BLaER1 (cell line): ENCODE measurements around the gene MATCAP1.
A peak's percentile ranks its signal among the peaks of the same experiment; 100 is the strongest.

Experiments used
- H3K27ac ChIP-seq: shearing (Covaris generic); formaldehyde crosslinking; 2 replicates; pipeline ENCODE4 v1.8.1; 2022
- H3K27me3 ChIP-seq: shearing (Covaris generic); formaldehyde crosslinking; 2 replicates; pipeline ENCODE4 v1.8.1; 2022
- H3K36me3 ChIP-seq: shearing (Covaris generic); formaldehyde crosslinking; 2 replicates; pipeline ENCODE4 v1.8.1; 2022
- H3K4me1 ChIP-seq: shearing (Covaris generic); formaldehyde crosslinking; 2 replicates; pipeline ENCODE4 v1.8.1; 2022
- H3K4me2 ChIP-seq: shearing (Covaris generic); formaldehyde crosslinking; 2 replicates; pipeline ENCODE4 v1.8.1; 2022
- H3K4me3 ChIP-seq: shearing (Covaris generic); formaldehyde crosslinking; 2 replicates; pipeline ENCODE4 v1.8.1; 2022
- H3K9ac ChIP-seq: shearing (Covaris generic); formaldehyde crosslinking; 2 replicates; pipeline ENCODE4 v1.8.1; 2022
- H3K9me3 ChIP-seq: shearing (Covaris generic); formaldehyde crosslinking; 2 replicates; pipeline ENCODE4 v1.8.1; 2022
- H4K20me1 ChIP-seq: shearing (Covaris generic); formaldehyde crosslinking; 2 replicates; pipeline ENCODE4 v1.8.1; 2022
- Cebpa-rat ChIP-seq: shearing (Covaris generic); IDR thresholded peaks from 2 replicates; pipeline ENCODE4 v1.8.1; 2022

MATCAP1 gene

DNA sequence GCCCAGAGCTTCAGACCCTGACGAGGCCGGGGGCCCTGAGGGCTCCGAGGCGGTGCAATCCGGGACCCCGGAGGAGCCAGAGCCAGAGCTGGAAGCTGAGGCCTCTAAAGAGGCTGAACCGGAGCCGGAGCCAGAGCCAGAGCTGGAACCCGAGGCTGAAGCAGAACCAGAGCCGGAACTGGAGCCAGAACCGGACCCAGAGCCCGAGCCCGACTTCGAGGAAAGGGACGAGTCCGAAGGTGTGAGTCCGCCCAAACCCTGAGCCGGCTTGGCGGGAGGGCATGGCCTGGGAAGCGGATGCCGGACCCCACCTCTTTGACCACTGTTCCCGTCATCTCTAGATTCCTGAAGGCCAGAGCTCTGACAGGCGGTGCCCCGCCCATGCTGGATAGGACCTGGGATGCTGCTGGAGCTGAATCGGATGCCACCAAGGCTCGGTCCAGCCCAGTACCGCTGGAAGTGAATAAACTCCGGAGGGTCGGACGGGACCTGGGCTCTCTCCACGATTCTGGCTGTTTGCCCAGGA, 9.0 kb downstream of the MATCAP1 start:
- Histone ChIP-seq H3K36me3 (peaks cover 11% of the 10 kb centered on the region; the same call in 1 of the 2 replicates), H4K20me1 (peaks cover 33% of the 10 kb centered on the region), H3K27ac (peak overlapping the region; percentile 85), H3K9ac (peak overlapping the region; percentile 78), H3K4me1 (peaks cover 76% of the 10 kb centered on the region), H3K27me3 (peaks cover 18% of the 10 kb centered on the region), H3K4me3 (peak overlapping the region; percentile 71), H3K4me2 (peak overlapping the region; percentile 99), H3K9me3 (no peaks in the 10 kb centered on the region)
- TF ChIP-seq Cebpa-rat: no peak

DNA sequence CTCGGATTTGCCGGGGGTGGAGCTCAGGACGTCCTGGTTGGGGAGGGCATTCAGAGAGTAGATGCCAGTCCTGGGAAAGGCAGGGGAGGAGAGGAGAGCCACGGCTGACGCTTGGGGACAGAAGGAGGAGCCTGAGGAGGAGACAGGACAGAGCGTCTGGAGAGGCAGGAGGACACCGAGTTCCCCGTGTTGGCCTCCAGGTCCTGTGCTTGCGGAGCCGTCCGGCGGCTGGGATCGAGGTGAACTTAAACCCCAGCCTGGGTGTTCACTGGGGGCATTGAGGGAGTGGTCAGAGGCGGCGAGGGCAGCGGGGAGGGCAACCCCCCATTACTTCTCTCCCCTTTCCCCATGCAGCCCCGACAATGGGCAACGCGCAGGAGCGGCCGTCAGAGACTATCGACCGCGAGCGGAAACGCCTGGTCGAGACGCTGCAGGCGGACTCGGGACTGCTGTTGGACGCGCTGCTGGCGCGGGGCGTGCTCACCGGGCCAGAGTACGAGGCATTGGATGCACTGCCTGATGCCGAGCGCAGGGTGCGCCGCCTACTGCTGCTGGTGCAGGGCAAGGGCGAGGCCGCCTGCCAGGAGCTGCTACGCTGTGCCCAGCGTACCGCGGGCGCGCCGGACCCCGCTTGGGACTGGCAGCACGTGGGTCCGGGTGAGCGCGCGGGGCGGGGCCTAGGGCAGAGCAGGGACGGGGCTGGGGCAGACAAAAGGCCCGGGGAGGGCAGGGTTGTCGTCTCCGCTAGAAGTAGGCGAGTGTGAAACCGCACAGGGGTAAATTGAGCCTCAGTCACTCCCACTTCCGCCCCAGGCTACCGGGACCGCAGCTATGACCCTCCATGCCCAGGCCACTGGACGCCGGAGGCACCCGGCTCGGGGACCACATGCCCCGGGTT, 9.7 kb downstream of the MATCAP1 start:
- Histone ChIP-seq H3K4me2 (peak overlapping the region; percentile 99), H4K20me1 (peaks cover 26% of the 10 kb centered on the region), H3K27me3 (peaks cover 18% of the 10 kb centered on the region), H3K27ac (peak overlapping the region; percentile 85), H3K4me3 (peak overlapping the region; percentile 71), H3K36me3 (peaks cover 11% of the 10 kb centered on the region; the same call in 1 of the 2 replicates), H3K9ac (peak overlapping the region; percentile 78), H3K4me1 (peaks cover 84% of the 10 kb centered on the region), H3K9me3 (no peaks in the 10 kb centered on the region)
- no peak for TF ChIP-seq Cebpa-rat

DNA sequence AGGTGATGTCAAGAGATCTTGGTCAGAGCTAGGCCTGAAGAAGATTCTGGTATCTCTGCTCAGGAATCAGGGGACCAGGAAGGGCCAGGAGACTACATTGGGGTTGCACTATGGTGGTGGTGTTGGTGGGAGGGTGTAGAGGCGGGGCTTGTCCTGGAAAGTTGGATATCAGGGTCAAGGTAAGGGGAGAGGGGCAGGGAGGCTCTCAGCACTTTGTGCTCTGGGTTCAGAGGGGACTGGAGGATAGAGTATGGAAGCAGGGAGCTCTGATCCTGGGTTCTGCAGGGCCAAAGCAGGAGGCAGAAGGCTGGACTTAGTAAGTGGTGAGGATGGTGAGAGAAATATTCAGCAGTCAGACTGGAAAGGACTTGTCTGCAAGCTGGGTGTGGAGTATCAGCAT, 10.4 kb downstream of the MATCAP1 start:
- Histone ChIP-seq H3K4me3 (peak overlapping the region; percentile 71), H3K9me3 (no peaks in the 10 kb centered on the region), H3K36me3 (peaks cover 11% of the 10 kb centered on the region; the same call in 1 of the 2 replicates), H3K4me2 (peak overlapping the region; percentile 99), H4K20me1 (peaks cover 19% of the 10 kb centered on the region), H3K4me1 (peaks cover 88% of the 10 kb centered on the region), H3K9ac (peak overlapping the region; percentile 78), H3K27me3 (peaks cover 17% of the 10 kb centered on the region), H3K27ac (peak overlapping the region; percentile 85)
- no peak for TF ChIP-seq Cebpa-rat

DNA sequence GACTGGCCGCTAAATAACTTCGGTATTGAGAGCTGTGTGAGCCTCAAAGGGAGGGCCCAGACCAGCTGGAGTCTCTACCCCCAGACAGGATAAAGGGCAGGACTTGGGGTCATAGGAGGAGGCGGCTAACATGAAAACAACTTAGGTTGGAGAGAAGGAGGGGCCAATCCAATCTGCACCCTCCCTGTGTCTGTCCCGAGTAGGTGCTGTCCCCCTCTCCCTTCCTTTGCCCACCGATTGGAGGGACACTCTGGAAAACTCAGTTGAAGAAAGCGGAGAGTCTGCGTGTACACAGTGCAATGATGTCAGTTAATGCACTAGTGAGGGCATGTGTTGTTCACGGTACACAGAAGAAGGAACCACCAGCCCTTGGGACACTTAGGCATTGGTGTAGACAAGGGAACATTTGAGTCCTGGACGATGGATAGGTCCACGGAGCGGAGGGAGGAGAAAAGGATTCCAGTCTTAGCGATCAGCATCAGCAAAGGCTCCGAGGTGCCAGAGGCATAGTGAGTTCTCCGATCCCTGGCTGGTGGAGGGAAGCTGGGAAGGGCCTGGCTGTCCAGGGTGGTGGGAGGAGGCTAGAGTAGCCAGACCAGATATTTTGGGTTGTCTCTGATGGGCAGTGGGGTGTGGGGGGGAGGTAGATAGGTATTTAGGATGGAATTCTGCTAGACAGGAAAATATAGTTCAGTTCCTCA, 12.7 kb downstream of the MATCAP1 start:
- Histone ChIP-seq H3K36me3 (peaks cover 1% of the 10 kb centered on the region; the same call in 1 of the 2 replicates), H3K4me3 (peak overlapping the region; percentile 68), H4K20me1 (0 out of 2 replicates have a peak, but pooled peaks cover 1% of the 10 kb centered on the region), H3K27me3 (peaks cover 29% of the 10 kb centered on the region), H3K4me2 (peak overlapping the region; percentile 98), H3K9ac (peak overlapping the region; percentile 68; the same call in 1 of the 2 replicates), H3K27ac (peak overlapping the region; percentile 72; the same call in 1 of the 2 replicates), H3K4me1 (peaks cover 76% of the 10 kb centered on the region), H3K9me3 (no peaks in the 10 kb centered on the region)
- no peak for TF ChIP-seq Cebpa-rat

DNA sequence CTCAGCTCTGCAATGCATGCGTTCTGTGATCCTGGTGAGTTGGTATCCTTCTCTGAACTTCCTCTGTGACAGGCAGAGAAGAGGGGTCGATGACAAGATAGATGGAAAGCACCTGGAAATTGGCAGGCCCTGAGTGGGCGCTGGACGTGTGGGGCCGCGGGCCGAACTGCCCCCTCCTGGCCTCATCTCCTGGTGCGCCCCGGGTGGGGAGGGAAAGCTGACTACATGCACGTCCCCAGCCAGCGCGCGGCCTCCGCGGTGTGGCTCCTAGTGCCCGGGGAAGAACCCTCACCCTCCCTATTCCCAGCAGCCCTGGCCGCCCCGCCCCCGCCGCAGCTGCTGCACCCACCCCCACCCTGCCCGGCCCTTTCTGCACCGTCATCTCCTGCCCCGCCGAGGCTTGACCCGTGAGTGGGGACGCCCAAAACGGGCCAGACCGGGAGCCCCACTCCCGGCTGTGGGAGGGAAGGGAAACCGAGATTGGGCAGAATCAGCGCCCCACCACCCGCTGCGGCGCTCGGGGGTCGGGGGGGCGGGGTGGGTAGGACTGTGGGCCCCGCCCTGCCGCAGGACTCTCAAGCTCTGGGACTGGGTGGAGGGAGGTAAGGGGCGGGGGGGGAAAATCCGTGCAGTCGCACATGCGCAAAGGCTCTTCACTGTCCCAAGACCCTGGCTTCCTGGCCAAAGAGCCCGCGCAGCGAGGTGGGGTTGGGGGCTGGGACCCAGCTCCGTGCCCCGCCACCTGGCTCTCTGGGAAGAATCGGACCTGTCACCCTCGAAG, 13.4 kb downstream of the MATCAP1 start, which contains the start of gene NOL3:
Gene NOL3 (plus strand): TSS at position 371 of the 781 bp plus-strand sequence.
- Histone ChIP-seq H3K27ac (peak within 1 kb of the TSS; percentile 72), H3K4me3 (peak within 1 kb of the TSS; percentile 68), H3K4me2 (peak within 1 kb of the TSS; percentile 98), H3K27me3 (peaks cover 36% of the 10 kb centered on the region), H3K36me3 (no peaks in the 10 kb centered on the region), H3K9me3 (no peaks in the 10 kb centered on the region), H4K20me1 (peaks cover 5% of the 10 kb centered on the region), H3K9ac (peak within 1 kb of the TSS; percentile 68), H3K4me1 (peaks cover 69% of the 10 kb centered on the region)
- no peak for TF ChIP-seq Cebpa-rat

DNA sequence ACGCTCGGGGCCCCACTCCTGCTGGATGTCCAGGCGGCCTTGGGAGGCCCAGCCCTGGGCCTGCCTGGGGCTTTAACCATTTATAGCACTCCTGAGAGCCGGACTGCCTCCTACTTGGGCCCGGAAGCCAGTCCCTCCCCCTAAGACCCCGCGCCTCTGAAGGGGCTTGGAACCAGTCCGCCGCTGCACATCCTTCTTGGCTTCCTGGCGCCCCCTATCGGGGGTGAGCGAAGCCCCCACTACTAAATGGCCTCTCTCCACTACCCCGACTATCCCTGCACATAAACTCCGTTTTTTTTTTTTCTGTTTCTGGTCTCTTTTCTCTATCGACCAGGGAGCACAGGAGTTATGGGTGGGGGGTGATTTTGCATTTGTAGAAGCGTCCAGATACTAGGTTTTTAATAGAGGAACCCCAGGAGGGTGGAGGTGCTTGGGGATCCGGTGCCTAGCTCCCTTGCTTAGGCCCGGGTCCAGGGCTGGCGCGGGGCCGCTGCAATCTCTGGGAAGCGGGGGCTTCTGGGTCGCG, 14.1 kb downstream of the MATCAP1 start:
- peak overlapping the region; percentile 68 for H3K9ac ChIP-seq
- H3K4me3 ChIP-seq: peak overlapping the region; percentile 68
- TF ChIP-seq Cebpa-rat: no peak
- H3K9me3 ChIP-seq: no peaks in the 10 kb centered on the region
- H3K36me3 ChIP-seq: no peaks in the 10 kb centered on the region
- H3K4me1 ChIP-seq: peaks cover 68% of the 10 kb centered on the region
- H3K27me3 ChIP-seq: peaks cover 43% of the 10 kb centered on the region
- peak overlapping the region; percentile 98 for H3K4me2 ChIP-seq
- H4K20me1 ChIP-seq: peaks cover 11% of the 10 kb centered on the region
- peak overlapping the region; percentile 61 for H3K27ac ChIP-seq

DNA sequence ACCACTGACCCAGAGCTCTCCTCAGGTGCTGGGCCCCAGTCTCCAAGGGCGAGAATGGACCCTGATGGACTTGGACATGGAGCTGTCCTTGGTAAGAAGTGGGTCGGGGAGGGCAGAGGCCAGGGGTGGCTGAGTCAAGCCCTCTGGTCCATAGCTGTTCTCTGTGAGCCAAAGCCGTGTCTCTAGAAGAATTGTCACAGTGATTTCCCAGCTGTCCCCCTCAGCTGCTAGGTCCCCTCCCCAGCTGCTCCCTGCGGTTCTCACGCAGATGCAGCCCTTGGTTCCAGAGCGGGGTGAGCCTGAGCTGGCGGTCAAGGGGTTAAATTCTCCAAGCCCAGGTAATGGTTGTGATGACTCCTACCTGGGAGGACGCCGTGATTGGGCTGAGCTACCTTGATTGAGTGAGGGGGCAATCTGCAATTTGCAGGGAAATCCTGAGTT, 14.7 kb downstream of the MATCAP1 start:
- no peak overlapping the region for H3K27ac ChIP-seq
- TF ChIP-seq Cebpa-rat: no peak

DNA sequence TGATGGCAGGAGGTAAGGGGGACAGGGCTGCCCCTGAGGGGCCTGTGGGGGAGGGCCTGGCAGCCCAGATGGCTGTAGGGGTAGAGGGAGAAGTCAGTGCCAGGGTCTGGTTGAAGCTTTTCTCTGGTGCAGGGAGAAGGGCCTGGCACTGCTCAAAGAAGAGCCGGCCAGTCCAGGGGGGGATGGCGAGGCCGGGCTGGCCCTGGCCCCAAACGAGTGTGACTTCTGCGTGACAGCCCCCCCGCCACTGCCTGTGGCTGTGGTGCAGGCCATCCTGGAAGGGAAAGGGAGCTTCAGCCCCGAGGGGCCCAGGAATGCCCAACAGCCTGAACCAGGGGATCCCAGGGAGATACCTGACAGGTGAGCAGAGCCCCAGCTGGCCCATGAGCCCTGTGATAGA, 16.2 kb downstream of the MATCAP1 start:
- Histone ChIP-seq H3K36me3 (no peaks in the 10 kb centered on the region), H3K9ac (no peak overlapping the region), H4K20me1 (peaks cover 31% of the 10 kb centered on the region), H3K4me1 (peaks cover 68% of the 10 kb centered on the region), H3K27ac (no peak overlapping the region), H3K4me2 (no peak overlapping the region), H3K4me3 (no peak overlapping the region), H3K27me3 (peaks cover 64% of the 10 kb centered on the region), H3K9me3 (no peaks in the 10 kb centered on the region)
- TF ChIP-seq Cebpa-rat: no peak

More for the DNA sequence above, 14.7 kb downstream of the MATCAP1 start:
- Histone ChIP-seq H3K9me3 (no peaks in the 10 kb centered on the region), H3K36me3 (no peaks in the 10 kb centered on the region), H3K4me3 (no peak overlapping the region; the same call in 1 of the 2 replicates), H3K4me1 (peaks cover 68% of the 10 kb centered on the region), H4K20me1 (peaks cover 17% of the 10 kb centered on the region), H3K4me2 (peak overlapping the region; percentile 98), H3K27me3 (peaks cover 49% of the 10 kb centered on the region), H3K9ac (no peak overlapping the region)
